A204.1 (cell line): ENCODE results near the gene FARP2.
"Not testable (repeated sequence)": the region's sequence is repeated elsewhere in the genome, so short reads cannot be mapped to it uniquely, and the experiment has no call there.

Experiments
- FAIRE-seq: peaks from 2 replicates; lab custom pipeline; 2012; peaks lifted over from hg19 to GRCh38; lab: Jason Lieb, UNC

FARP2 gene

GRCh38 chr2:241413501-241413900, 57.4 kb downstream of the FARP2 start:
- not testable (repeated sequence) for FAIRE-seq

- no peak for FAIRE-seq
Measured at GRCh38 chr2:241413929-241414580, 58.0 kb downstream of the FARP2 start.

GRCh38 chr2:241415196-241415595, 59.1 kb downstream of the FARP2 start:
- no peak for FAIRE-seq

- FAIRE-seq = no peak
Measured at GRCh38 chr2:241417626-241418025, 61.5 kb downstream of the FARP2 start.

- no peak for FAIRE-seq
Measured at GRCh38 chr2:241421330-241421729, 65.2 kb downstream of the FARP2 start.

GRCh38 chr2:241421942-241422341, 65.9 kb downstream of the FARP2 start:
- FAIRE-seq = not testable (repeated sequence)

GRCh38 chr2:241422350-241422749, 66.3 kb downstream of the FARP2 start:
- no peak for FAIRE-seq

- FAIRE-seq = not testable (repeated sequence)
Measured at GRCh38 chr2:241423489-241423888, 67.4 kb downstream of the FARP2 start.

- FAIRE-seq = no peak
Measured at GRCh38 chr2:241425368-241425767, 69.3 kb downstream of the FARP2 start.

GRCh38 chr2:241430178-241430577, 74.1 kb downstream of the FARP2 start:
- no peak for FAIRE-seq

- no peak for FAIRE-seq
Measured at GRCh38 chr2:241432824-241433448, 76.9 kb downstream of the FARP2 start.

GRCh38 chr2:241437179-241437578, 81.1 kb downstream of the FARP2 start:
- no peak for FAIRE-seq

- no peak for FAIRE-seq
Measured at GRCh38 chr2:241441492-241441891, 85.4 kb downstream of the FARP2 start.

GRCh38 chr2:241443486-241444223, 87.6 kb downstream of the FARP2 start:
- FAIRE-seq = no peak

- no peak for FAIRE-seq
Measured at GRCh38 chr2:241445426-241445825, 89.3 kb downstream of the FARP2 start.

GRCh38 chr2:241450092-241450491, 94.0 kb downstream of the FARP2 start:
- not testable (repeated sequence) for FAIRE-seq

- no peak for FAIRE-seq
Measured at GRCh38 chr2:241451840-241452506, 95.9 kb downstream of the FARP2 start.

GRCh38 chr2:241453919-241454318, 97.8 kb downstream of the FARP2 start:
- FAIRE-seq = not testable (repeated sequence)

- FAIRE-seq = no peak
Measured at GRCh38 chr2:241454837-241455485, 98.9 kb downstream of the FARP2 start.

GRCh38 chr2:241456546-241456945, 100.5 kb downstream of the FARP2 start:
- no peak for FAIRE-seq

GRCh38 chr2:241458687-241459086, 102.6 kb downstream of the FARP2 start:
- no peak for FAIRE-seq

- FAIRE-seq = no peak
Measured at GRCh38 chr2:241459520-241459919, 103.4 kb downstream of the FARP2 start.
